NCI-H1417 treated with DMSO at 0.1 percent for 48 hours (cell line): ENCODE data around the gene HRH4.

Source experiments
- DNase-seq: peaks from one replicate; lab custom pipeline; 2025; lab: John Stamatoyannopoulos, UW

HRH4 gene

GRCh38 chr18:24466771-24467170, 6.3 kb downstream of the HRH4 start:
- DNase-seq, result no peak

GRCh38 chr18:24470022-24470618, 9.7 kb downstream of the HRH4 start:
- no peak for DNase-seq

- DNase-seq, result no peak
Measured at GRCh38 chr18:24470805-24471204, 10.4 kb downstream of the HRH4 start.

- no peak for DNase-seq
Measured at GRCh38 chr18:24472591-24472990, 12.2 kb downstream of the HRH4 start.

GRCh38 chr18:24474406-24474805, 14.0 kb downstream of the HRH4 start:
- no peak for DNase-seq

- no peak for DNase-seq
Measured at GRCh38 chr18:24475926-24476589, 15.6 kb downstream of the HRH4 start.

- DNase-seq, result no peak
Measured at GRCh38 chr18:24479371-24479770, 18.9 kb downstream of the HRH4 start.

GRCh38 chr18:24482821-24483220, 22.4 kb downstream of the HRH4 start:
- no peak for DNase-seq

GRCh38 chr18:24485681-24486080, 25.2 kb downstream of the HRH4 start:
- DNase-seq, result no peak

GRCh38 chr18:24486684-24487083, 26.2 kb downstream of the HRH4 start:
- DNase-seq, result peak; percentile 14

- no peak for DNase-seq
Measured at GRCh38 chr18:24488824-24489493, 28.5 kb downstream of the HRH4 start.

GRCh38 chr18:24490539-24490938, 30.1 kb downstream of the HRH4 start:
- no peak for DNase-seq

GRCh38 chr18:24491927-24492834, 31.7 kb downstream of the HRH4 start:
- DNase-seq, result no peak

GRCh38 chr18:24494586-24494985, 34.1 kb downstream of the HRH4 start:
- no peak for DNase-seq

- peak; percentile 28 for DNase-seq
Measured at GRCh38 chr18:24497031-24497754, 36.8 kb downstream of the HRH4 start.

GRCh38 chr18:24499814-24500213, 39.4 kb downstream of the HRH4 start:
- DNase-seq, result no peak

- no peak for DNase-seq
Measured at GRCh38 chr18:24500217-24500616, 39.8 kb downstream of the HRH4 start.

GRCh38 chr18:24500766-24501165, 40.3 kb downstream of the HRH4 start:
- DNase-seq, result no peak

GRCh38 chr18:24502667-24503523, 42.5 kb downstream of the HRH4 start:
- peak; percentile 22 for DNase-seq

GRCh38 chr18:24504401-24504800, 44.0 kb downstream of the HRH4 start:
- no peak for DNase-seq

GRCh38 chr18:24506175-24506574, 45.7 kb downstream of the HRH4 start:
- no peak for DNase-seq
